ENCODE data around the gene CMIP.

GRCh38 chr16:81661082-81661481, 216.5 kb downstream of the CMIP start:
- TF ChIP-seq EZH2 (IDR thresholded peaks at IDR 0.05; ENCODE audit: low read length, unreplicated experiment), result no peak
- TF ChIP-seq CTCF (conservative IDR thresholded peaks at IDR 0.05; ENCODE audit: low read depth, low read length), result no peak
